ENCODE results near the gene MAP1LC3B. TPM values are rescaled to one million over a fixed set of nuclear protein-coding genes. Genes with fewer than 3 reads are reported as not detected.

MAP1LC3B gene
- 17.2 and 25.8 TPM in 2 replicates for total RNA-seq

GRCh38 chr16:87391950-87392820 lies at the start of gene MAP1LC3B:
TSS of gene MAP1LC3B (plus strand) at chr16:87392336. CDS start at chr16:87392428, 92 bp downstream.

GRCh38 chr16:87383505-87384161 lies 8.5 kb upstream of the MAP1LC3B start, which contains the start of gene FBXO31:
TSS of gene FBXO31 (minus strand) at chr16:87383776. CDS start at chr16:87383744, 32 bp downstream.

Other genes starting within 250 kb of the MAP1LC3B start
- 7.5 and 9.4 TPM in 2 replicates for gene C16orf95, start 74.9 kb upstream of the MAP1LC3B start, total RNA-seq
- gene FBXO31, start 8.6 kb upstream of the MAP1LC3B start, total RNA-seq = 14.6 and 54.4 TPM in 2 replicates
- 4.2 and 4.9 TPM in 2 replicates for gene ZCCHC14, start 100.7 kb downstream of the MAP1LC3B start, total RNA-seq
- gene JPH3, start 210.2 kb downstream of the MAP1LC3B start, total RNA-seq = under 0.01 TPM in 1 of 2 replicates, not detected in the other

All from epithelial cell of umbilical artery (primary cell).